ENCODE data around the gene RNASEH2A.

Gene RNASEH2A

GRCh38 chr19:12786141-12786870, 20.1 kb upstream of the RNASEH2A start:
- TF ChIP-seq POLR2A (IDR thresholded peaks at IDR 0.05; ENCODE audit: low read length), result no peak
- DNase-seq, result peak; percentile 49 to 68

- no peak for TF ChIP-seq POLR2A (IDR thresholded peaks at IDR 0.05; ENCODE audit: low read length)
- TF ChIP-seq GATA1 (IDR thresholded peaks at IDR 0.05; ENCODE audit: low read depth, low read length), result no peak
- no peak for DNase-seq
Measured at GRCh38 chr19:12786952-12787351, 19.4 kb upstream of the RNASEH2A start.

DNA sequence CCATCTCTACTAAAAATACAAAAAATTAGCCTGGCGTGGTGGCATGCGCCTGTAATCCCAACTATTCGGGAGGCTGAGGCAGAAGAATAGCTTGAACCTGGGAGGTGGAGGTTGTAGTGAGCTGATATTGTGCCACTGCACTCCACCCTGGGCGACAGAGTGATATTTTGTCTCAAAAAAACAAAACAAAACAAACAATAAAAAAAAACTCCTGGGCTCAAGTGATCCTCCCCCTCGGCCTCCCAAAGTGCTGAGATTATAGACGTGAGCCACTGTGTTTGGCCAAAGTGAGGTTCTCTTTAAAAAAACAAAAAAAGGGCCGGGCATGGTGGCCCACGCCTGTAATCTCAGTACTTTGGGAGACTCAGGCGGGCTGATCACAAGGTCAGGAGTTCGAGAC, 18.9 kb upstream of the RNASEH2A start:
- no peak for DNase-seq
- no peak for TF ChIP-seq POLR2A (IDR thresholded peaks at IDR 0.05; ENCODE audit: low read length)
- TF ChIP-seq GATA1 (IDR thresholded peaks at IDR 0.05; ENCODE audit: low read depth, low read length), result no peak

- peak; percentile 70 to 74 for DNase-seq
- TF ChIP-seq GATA1 (IDR thresholded peaks at IDR 0.05; ENCODE audit: low read depth, low read length) (no peak), POLR2A (IDR thresholded peaks at IDR 0.05; ENCODE audit: low read length) (no peak)
Measured at GRCh38 chr19:12788042-12788681, 18.2 kb upstream of the RNASEH2A start.

DNA sequence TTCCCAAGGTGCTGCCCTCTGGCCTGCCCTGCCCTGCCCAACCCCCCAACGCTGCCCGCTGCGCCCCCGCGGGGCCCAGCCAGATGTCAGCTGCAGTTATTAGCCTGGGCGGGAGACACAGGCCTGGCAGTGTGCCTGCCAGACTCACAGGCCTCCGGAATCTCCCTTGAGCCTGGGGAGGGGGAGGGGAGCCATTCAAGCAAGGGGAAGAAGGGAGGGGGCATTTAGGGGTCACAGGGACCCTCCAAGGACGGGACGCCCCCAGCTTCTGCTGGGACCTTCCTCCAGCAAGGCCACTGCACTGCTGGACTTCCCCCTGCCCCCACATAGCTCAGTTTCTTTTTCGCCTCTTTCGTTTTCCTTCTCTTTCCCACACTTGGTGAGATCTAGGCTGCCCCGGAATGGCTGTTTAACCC, 17.7 kb upstream of the RNASEH2A start:
- peak; percentile 90 to 93 for DNase-seq
- TF ChIP-seq GATA1 (IDR thresholded peaks at IDR 0.05; ENCODE audit: low read depth, low read length), result no peak
- TF ChIP-seq POLR2A (IDR thresholded peaks at IDR 0.05; ENCODE audit: low read length), result peak; percentile 64

DNA sequence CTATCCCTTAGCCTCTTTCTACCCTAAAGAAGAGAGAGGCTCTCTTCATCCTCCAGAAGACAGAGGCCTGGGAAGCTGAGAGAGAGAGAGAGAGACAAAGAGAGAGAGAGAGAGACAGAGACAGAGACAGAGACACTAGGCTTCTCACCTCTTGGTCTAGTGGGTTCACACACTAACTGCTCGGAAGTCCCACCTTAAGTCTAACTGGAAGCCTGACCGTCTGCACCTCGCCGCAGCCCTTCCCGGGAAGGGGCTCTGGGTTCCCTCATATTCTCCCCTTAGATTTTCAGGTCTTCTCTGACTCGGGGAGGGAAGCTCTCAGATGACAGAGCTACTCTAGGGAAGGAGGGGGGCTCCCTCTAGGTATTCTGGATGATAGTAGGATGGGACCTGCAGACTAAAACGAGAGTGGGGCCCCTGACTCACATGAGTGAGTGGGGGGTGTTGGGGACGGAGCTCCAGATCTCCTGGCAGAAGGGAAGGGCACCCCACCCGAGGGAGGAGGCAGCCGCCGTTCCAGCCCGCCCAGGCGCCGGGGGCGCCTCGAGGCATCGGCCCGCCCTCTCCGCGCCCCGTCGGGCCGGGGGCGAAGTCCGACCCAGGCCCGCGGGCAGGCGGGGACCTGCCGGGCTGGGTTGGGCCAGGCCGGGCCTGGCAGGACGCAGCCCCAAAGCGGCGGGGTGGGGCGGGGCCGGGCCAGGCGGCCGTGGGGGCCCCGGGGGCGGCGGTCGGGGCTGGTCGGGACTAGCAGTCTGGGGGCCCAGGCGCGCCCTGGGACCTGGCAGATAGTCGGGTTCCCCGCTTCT, 17.1 kb upstream of the RNASEH2A start:
- TF ChIP-seq POLR2A (IDR thresholded peaks at IDR 0.05; ENCODE audit: low read length) (peak; percentile 15), GATA1 (IDR thresholded peaks at IDR 0.05; ENCODE audit: low read depth, low read length) (no peak)
- DNase-seq, result no peak

DNA sequence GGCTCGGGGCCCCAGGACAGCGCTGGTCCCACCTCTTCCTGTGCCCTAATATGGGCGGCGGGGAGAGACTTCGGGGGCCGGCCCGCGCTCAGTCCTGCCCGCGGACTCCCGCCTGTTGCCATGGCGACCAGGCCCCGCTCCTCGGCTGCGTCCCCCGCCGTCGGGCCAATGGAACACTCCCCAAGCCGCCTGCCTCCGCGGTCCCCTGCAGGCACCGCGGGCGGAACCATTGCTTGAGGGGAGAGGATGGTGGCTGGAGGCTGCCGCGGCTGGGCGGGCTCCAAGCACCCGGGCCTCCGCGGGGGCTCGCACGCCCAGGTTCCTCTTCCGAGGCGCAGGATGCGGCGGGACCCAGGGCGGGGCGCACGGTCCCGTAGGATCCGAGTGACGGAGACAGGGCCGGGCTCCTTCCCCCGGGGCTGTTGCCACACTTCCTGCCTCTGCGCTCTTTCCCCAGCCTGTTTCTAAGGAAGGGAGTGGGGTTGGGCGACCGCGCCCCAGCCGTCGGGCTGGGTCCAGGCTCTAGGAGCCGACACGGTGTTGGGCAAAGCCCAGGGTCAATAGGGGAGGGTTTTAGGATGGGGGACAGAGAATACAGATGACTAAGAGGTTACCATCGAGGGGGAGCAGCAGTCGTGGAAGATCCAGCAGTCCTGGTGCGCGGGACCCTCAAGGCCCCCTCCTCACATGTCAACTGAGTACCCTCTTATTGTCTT, 16.3 kb upstream of the RNASEH2A start:
- DNase-seq, result peak; percentile 100
- TF ChIP-seq GATA1 (IDR thresholded peaks at IDR 0.05; ENCODE audit: low read depth, low read length), result no peak
- peak; percentile 73 for TF ChIP-seq POLR2A (IDR thresholded peaks at IDR 0.05; ENCODE audit: low read length)

DNA sequence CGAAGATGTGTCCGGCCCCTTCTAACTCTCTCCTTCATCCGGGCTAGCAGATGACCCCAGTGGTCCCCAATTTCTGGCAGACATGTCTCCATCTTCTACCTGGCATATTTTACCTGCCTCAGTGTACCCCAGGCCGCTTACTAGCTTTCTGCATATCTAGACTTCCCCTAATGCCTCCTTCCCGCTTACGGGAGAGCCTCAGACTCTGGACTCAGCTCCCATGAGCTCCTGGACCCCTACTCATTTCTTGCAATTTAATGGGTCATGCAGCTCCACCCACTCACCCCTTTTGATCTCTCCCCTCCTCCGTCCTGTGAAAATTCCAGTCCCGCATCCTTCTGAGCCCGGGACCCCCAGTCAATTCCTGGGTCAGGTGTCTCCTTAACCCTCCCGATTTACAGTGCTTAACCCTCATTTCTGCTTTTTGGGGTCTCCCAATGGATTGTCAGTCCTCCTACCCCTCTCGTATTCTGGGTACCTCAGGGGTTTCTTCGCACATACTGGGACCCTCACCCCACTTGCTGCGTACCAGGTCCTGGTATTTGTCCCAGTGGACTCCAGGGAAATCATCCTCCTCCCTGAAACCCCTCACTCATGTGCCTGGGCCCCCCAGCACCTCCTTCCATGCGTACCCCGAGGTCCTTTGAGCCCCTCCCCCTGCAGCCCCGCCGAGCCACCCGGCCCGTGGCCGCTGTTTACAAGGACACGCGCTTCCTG, 15.6 kb upstream of the RNASEH2A start:
- no peak for DNase-seq
- no peak for TF ChIP-seq POLR2A (IDR thresholded peaks at IDR 0.05; ENCODE audit: low read length)
- TF ChIP-seq GATA1 (IDR thresholded peaks at IDR 0.05; ENCODE audit: low read depth, low read length), result no peak

GRCh38 chr19:12791345-12792050, 14.9 kb upstream of the RNASEH2A start, which contains the start of gene JUNB:
Gene JUNB, plus strand, starts transcription at chr19:12791486. Its CDS starts 286 bp downstream, at chr19:12791772.
- TF ChIP-seq GATA1 (IDR thresholded peaks at IDR 0.05; ENCODE audit: low read depth, low read length) (no peak), POLR2A (IDR thresholded peaks at IDR 0.05; ENCODE audit: low read length) (peak; percentile 100)

GRCh38 chr19:12792051-12792852, 14.1 kb upstream of the RNASEH2A start:
- TF ChIP-seq GATA1 (IDR thresholded peaks at IDR 0.05; ENCODE audit: low read depth, low read length), result no peak
- DNase-seq, result peak; percentile 78 to 86

More at GRCh38 chr19:12791345-12792050, 14.9 kb upstream of the RNASEH2A start, which contains the start of gene JUNB:
- DNase-seq, result peak; percentile 96 to 98

DNA sequence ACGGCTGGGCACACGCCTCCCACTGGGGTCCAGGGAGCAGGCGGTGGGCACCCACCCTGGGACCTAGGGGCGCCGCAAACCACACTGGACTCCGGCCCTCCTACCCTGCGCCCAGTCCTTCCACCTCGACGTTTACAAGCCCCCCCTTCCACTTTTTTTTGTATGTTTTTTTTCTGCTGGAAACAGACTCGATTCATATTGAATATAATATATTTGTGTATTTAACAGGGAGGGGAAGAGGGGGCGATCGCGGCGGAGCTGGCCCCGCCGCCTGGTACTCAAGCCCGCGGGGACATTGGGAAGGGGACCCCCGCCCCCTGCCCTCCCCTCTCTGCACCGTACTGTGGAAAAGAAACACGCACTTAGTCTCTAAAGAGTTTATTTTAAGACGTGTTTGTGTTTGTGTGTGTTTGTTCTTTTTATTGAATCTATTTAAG, 13.5 kb upstream of the RNASEH2A start:
- DNase-seq, result no peak
- no peak for TF ChIP-seq POLR2A (IDR thresholded peaks at IDR 0.05; ENCODE audit: low read length)
- no peak for TF ChIP-seq GATA1 (IDR thresholded peaks at IDR 0.05; ENCODE audit: low read depth, low read length)
